ENCODE results near the gene ZMAT5.

ZMAT5 gene

DNA sequence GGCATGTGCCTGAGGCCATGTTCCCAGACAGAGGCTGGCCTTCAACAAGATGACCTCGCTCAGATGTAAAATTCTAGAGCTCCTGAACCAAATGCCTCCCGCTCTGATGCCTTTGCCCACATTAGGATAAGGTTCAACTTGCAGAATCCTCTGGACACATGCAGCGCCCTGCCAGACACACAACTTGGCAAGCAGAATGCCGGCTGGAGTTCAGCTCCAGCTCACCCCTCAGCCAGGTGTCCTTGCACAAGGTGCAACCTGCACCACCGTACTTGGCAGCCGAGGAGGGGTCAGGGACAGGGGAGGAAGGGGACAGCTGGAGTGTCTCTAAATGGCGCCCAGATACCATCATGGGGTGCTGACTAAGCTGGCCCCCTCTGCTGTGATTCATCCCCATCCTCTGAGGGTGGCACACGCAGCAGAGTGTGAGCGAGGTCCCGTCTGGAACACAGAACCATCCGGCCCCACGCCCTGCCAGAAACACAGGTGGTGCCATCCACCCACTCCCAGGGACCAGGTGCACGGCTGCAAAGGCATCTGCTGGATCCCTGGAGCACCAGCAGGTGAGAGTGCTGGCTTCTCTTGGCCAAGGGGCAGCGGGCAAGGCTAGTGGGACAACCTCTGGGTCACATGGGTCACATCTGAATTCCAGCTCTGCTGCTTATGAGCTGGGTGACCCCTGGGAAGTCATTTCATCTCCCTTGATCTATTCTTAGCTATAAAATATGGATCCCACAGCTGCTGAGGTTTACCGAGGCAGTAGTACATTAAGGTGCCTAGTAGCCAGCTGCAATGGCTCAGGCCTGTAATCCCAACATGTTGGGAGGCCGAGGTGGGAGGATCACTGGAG, 12.8 kb downstream of the ZMAT5 start:
- DNase-seq (ENCODE audit: low read depth) = no peak

DNA sequence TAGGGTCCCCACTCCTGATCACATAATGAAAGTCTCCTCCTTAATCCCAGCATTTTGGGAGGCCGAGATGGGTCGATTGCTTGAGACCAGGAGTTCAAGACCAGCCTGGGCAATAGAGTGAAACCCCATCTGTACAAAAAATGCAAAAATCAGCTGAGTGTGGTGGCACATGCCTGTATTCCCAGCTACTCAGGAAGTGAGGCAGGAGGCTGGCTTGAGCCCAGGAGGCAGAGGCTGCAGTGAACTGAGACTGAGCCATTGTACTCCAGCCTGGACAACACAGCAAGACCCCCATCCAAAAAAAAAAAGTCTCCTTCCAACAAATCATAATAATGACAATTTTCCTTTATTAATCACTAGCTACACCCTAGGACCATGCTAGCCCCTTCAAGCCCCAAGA, 15.1 kb downstream of the ZMAT5 start:
- no peak for DNase-seq (ENCODE audit: low read depth)

DNA sequence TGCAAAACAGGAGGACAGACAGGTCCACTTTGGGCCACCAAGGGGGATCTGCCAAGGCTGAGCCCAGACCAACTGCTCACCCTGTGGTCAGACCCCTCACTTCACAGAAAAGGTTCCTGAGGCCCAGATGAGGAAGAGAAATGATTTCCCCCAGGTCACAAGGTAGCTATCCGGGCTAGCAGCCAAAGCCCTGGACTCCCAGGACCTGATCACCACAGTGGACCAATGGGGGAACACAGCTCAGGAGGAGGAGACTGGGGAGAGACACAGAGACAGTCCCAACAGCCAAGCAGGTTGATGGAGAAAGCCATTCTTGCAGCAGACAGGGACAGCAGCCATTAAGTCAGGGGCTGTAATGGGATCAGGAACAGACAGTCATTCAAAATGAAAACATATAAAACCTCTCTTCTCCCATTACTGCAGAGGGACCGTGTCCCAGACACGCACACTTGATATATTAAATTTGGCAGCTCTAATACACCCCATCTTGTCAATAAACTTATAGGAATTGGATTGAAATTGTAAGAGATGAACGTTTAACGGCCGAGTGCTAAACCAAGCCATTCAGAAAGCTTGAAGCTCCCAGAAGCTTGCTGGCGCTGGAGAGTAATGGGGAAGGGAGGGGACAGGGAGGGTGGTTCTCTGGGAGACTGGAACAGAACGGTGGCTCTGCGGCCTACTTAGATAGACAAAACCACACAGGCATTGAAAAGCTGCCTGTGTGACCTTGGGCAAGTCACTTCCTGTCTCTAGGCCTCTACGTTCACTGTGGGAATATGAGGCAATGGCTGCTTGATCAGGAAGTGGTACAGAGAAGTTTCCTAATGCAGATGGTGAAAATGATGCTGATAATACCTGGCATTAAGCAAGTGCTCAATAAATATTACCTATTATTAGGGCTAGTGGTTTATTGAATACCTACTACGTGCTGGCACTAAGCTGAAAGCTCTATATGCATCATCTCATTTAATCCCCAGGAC, 16.0 kb downstream of the ZMAT5 start:
- DNase-seq (ENCODE audit: low read depth) = no peak

DNA sequence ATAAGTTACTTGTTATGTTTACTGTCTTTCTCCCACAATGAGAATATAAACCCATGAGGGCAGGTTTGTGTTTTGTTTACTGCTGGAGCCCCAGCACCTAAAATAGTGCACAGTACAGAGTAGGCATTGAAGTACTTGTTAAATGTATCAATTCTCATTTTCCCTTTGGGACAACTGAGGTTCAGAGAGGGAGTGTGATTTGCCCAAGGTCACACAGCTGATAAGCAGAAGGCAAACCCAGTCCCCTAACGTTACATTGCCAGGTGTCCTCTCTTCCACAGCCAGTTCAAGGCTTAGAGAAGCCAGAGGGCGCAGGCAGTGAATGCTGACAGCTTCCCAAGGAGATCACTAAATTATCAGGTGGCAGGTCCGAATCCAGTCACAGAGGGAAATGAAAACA, 16.8 kb downstream of the ZMAT5 start:
- no peak for DNase-seq (ENCODE audit: low read depth)

DNA sequence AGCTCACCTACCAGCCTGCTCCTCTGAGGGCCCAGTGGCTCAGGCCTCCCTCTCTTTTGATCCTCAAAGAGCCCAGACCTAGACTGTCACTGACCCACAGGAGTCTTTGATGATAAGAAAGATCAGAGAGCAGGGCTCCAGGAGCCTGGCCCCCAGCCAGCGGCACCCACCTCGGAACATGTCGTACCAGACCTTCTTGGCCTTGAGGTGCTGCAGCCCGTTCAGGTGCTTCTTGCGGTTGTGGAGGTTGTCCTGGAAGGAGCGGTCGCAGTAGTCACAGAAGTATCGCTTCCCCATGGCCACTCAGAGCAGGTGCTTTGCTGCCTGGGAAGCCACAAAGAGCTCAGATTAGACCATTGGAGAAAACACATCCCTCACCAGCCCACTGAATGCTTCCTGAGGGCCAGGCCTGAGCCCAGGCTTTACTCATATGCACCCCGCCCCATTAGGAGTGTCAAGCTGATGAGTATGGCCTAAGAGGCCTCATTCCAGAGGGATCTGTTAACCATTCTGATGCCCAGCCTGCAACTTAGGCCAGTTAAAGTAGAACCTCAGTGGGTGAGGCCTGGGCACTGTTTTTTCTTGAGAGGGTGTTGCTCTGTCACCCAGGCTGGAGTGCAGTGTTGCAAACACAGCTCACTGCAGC, 18.4 kb downstream of the ZMAT5 start:
- DNase-seq (ENCODE audit: low read depth) = no peak

DNA sequence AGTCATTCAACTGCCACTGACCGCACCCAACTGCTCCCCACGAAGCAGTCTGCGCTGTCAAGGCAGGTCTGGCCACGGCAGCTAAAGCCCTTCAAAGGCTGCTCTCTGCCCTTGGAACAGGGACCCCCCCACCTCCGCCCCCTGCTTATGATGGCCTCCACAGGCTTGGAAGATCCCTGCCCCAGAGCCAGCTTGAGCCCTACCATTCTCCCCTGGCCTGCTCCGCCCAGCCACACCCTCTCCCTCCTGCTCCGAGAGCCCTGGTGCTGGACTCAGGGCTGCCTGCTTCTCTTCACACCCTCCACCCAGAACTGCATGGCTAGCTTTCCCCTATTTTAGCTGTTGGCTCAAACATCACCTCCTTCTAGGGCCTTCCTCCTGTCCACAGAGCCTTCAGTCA, 19.0 kb downstream of the ZMAT5 start:
- DNase-seq (ENCODE audit: low read depth) = no peak

DNA sequence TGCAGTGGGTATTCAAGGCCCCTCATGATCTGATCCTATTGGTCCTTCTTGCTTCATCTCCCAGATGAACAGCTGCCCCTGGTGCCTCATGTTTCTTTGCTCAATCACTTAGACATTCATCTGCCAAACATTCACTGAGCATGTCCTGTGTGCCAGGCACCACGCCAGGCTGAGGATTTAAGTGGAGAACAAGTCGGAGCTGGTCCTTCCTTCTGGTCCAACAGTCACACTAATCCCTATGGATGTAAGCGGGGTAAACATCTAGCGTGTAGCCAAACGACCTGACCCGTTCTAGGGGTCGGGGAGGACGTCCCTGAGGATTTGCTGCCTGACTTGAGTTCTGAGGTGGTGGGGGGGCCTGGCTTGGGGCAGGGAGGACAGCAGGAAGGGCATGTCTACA, 21.9 kb downstream of the ZMAT5 start:
- no peak for DNase-seq (ENCODE audit: low read depth)

DNA sequence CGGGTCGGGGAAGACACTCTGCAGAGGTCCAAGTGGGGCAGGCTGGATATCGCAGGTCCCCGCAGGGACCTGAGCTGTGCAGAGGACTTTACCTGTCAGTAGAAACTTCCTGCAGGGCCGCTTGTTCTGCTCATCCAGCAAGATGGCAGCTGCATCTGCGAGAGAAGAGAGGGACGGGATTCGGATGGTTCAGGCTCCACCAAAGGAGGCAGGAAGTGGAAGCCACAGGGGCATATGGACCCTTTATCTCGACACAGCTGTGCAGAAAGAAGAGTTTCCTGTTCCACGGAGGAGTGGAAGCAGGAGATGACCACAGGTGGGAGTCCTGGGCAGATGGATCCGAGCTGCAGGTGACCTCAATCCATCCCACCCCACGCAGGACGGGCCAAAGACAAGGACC, 24.5 kb downstream of the ZMAT5 start:
- DNase-seq (ENCODE audit: low read depth) = no peak

DNA sequence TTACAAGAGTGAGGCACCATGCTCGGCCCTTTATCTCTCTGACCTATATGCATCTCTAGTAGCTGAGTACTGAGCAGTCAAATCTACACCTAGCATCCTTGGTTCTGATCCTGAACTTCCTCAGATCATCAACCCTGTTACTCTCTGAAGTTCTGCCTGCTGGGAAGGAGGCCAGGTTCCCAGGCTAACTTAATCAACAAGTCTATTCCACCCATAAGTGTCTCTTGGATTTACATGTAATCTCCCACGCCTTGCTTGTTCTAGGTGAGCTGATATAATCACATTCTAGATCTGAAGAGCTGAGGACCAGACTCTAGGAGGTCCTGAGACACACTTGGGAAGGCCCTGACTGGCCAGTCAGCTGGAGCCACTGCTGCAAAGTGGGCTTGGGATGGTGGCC, 24.9 kb downstream of the ZMAT5 start:
- DNase-seq (ENCODE audit: low read depth) = no peak

DNA sequence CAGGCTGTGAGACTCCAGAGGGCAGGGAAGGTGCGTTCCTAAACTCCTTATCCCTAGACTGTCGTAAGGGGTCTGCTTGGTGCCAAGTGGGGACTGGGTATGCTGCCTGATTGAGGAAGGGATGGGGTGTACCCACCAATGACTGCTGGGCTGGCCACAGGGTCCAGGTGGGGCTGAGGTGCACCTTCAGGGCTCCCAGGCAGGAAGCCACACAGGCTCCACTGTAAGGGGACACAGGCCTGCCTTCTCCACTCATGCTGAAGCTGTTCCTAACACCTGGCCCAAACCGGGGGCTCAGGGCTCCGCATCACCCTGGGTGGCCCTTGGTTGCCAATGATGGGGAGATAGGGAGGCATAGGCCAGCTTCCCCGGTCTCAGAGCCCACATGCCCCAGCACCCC, 26.6 kb downstream of the ZMAT5 start:
- no peak for DNase-seq (ENCODE audit: low read depth)

DNA sequence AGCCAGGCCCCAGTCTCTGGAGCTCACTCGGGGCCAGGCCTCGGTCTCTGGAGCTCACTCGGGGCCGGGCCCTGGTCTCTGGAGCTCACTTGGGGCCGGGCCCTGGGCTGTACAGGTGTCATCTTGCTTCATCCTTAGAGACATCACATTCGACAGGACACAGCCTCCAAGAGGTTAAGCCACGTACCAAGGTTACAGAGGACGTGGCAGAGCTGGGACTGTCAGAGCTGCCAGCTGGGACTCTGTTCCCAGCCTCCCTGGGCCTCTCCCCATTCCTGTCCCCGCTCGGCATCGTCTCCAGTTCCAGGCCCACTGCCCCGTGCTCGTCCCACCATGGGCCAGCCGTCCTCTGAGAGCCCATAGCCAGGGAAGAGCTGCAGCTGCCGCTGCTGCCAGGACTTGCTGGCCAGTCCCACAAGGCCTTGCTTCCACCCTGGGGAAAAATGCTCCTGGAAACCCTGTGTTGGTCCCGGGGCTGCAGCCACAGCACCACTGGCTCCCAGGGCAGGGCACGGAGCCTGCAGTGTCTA, 27.4 kb downstream of the ZMAT5 start:
- no peak for DNase-seq (ENCODE audit: low read depth)

DNA sequence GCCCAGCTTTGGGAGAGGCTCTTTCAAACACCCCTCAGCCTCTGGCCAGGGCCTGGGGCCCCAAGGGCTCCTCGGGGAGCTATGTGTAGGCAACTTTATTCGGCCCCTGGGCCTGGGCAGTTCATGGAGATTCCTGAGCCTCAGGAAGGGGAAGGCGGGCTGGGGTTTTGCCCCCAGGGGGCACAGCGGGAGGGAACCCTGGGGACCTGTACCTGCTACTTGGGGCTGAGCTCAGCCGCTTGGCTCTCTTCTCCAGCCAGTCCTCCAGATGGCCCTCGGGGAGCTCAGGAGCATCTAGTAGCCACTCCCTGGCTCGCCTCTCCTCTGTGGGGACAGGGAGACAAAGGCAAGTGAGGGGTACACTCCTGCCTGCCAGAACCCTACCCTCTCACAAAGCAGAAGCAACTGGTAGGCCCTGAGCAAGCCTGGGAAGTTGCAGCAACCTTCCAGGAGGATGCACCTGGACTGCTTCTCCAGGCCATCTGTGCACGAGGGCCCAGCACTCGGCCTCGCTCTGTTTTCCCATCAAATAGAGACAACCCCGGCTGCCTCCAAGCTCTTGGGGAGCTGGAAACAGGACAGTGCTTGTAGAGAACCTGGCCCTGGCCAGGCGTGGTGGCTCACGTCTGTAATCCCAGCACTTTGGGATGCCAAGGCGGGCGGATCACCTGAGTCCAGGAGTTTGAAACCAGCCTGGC, 28.5 kb downstream of the ZMAT5 start:
- DNase-seq (ENCODE audit: low read depth) = no peak

DNA sequence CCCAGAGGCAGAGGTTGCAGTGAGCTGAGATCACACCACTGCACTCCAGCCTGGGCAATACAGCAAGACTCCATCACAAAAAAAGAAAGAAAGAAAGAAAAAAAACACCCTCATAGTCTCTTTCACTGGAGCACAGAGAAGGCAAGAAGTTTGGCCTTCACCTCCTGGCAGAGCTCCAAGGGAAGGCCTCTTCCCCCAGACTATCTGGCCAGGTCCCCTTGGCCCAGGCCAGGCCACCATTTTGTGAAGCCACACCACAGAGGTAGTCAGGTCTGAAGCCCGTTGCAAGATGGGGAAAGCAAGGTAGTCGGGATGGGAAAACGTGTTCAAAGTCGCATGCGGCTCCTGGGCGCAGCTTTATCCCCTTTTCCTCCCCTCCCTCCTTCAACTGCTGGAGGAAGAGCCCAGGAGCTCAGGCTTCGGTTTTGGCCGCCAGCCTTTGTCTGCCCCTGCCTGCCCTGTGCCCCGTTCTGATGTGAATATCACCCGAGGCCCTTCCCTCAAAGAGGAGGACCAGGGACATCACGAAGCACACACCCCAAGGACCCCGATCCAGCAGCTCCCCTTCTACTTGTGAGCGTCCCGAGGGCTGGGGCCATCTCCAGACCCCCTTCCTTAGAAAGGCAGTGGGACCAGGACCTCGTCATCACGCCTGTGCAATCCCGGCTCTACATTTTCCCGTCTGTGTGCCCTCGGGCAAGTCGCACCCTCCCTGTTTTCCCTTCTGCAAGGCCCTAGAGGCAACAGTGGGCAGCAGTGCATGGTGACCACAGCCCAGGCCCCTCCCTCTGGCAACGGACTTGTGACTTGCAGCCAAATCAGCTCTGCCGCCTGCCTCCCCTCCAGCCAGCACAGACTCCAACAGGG, 29.3 kb downstream of the ZMAT5 start:
- DNase-seq (ENCODE audit: low read depth) = no peak

DNA sequence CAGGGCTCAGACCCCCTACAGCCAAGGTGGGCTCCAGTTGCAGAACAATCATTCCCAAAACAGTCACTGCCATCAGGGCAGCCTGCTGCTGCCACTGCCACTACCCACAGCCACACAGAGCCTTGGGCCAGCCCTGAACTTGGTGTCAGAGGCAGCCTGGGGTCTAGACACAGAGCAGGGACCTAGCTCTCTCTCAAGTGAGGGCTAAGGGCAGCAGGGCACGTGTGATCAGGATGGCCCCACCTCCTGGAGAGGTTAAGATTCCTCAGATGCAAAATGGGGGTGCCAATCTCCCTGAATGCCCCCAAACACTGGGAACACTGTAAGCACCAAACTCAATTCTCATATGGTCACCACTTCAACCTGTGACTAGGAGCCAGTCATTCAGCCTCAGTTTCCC, 31.4 kb downstream of the ZMAT5 start:
- DNase-seq (ENCODE audit: low read depth) = no peak

DNA sequence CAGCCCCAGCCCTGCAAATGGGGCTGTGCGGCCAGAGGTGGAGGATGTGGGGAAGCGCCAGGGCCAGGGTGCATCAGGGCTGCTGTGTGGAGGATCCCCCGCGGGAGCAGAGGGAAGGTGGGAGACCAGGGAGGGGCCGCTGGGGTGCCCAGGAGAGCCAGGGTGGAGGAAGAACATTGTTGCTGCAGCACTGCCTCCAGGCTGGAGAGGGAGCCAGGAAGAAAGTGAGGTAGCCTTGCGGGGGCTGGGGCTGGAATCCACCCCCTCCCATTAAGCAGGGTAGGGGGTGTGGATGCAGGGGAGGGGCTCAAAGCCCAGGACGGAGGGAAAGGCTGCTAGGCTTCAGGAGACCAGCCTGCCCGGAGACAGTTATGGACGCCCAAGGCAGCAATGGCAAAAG, 32.0 kb downstream of the ZMAT5 start:
- DNase-seq (ENCODE audit: low read depth) = no peak

DNA sequence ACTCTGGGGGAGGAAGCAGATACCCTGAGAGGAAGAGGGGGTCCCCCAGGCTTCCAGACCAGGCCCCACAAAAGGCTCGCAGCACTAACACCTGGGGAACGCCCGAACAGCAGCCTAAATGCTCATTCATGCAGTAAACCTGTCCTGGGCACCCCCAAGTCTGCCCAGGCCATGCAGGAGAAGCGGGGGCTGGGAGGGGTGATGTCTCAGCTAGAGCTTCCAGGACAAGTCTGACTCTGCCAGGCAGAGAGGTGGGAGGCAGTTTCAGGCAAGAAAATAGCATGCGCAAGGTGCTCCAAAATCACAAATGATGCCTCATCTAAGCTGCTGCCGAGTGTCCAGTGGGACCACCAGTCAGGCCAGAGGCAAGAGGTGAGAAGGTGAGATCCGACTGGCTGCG, 32.4 kb downstream of the ZMAT5 start:
- DNase-seq (ENCODE audit: low read depth) = no peak

DNA sequence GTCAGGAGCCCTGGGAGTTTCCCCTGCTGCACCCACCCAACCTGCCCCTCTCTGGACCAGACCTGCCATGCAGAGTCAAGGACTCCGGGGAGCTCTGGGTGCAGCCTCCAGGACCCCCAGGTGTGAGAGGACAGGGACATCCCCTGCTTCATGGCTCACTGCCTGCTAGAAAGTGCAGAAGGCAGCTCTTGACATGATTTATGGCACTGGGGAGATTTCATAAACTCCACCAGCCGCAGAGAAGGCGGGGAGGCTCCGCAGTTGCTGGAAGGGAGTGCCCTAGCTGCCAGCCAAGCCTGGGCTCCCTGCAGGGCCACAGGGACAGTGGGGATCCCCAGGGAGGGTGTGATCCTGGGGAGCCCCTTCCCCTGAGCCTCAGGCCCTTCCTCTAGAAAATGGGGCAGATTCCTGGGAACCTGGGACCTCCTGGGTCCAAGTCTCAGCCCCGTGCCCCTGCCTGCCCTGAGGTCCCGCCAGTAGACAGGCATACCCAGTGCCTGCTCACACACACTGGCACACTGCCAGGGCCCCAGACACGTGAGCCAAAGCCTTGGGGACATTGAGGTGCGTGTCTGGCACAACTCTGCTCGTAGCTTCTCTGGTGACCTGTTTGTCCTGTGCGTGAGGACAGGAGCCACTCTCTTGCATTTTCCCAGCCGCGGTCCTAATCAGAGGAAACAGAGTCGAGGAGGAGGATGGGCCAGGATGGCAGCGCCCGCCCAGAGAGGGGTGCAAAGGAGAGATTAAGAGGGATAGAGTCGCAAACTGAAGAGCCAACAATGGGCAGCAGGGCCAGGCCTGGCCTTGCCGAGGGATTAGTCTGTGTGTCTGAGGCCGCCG, 33.2 kb downstream of the ZMAT5 start:
- no peak for DNase-seq (ENCODE audit: low read depth)

DNA sequence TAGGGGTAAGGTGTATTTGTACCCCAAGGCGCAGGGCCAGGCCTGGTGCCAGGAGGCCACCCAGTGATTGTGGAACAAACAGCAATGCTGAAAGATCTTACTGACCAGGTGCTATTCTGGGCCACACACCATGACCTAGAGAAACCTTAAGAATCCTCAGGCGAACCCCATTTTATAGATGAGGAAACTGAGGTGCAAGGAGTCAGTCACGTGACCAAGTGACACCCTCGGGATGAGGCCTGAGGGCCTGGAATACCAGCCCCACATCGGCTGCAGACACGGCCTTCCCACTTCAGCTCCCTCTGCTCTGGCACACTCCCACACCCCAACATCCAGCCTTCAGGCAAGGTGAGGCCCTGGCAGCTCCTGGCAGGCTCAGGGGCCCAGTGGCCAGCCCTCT, 33.9 kb downstream of the ZMAT5 start:
- no peak for DNase-seq (ENCODE audit: low read depth)

DNA sequence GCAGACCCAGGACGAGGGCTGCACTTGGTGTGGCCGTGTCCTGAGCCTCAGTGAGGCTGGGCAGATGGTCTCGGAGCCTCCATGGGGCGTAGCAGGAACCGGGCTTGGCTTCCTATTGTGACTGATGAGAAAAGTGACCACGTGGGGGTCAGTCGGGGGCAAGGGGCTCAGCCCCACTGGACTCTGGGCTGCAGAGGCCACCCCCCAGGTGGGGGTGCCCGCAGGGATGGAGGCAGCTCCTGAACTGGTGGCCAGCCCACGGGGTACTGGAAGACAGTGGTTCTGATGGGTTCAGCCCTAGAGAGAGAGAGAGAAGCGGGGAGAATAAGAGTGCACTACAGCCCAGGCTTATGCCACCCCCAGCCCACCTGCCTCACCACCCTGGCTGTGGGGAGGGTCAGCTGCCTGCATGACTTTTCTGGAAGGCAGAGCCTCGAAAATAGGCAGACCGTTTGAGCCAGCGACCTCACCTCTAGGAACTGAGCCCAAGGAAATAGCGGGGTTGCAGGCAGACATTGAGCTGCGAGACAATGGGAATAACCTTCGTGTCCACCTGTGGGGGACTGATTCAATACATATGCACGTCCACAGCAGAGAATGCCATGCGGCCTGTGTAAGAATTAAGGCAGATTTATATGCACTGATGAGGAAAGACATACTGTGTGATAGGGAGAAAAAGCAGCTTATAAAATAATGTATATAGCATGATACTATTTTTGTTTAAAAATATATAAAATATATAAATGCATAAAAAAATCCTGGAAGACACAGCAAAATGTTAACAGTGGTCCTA, 35.6 kb downstream of the ZMAT5 start:
- DNase-seq (ENCODE audit: low read depth) = no peak
